SW 1271 (cell line): Measurements from ENCODE around the gene LAMC2.

Experiments
- DNase-seq, 2 experiments: peaks; one replicate each; lab custom pipeline; 2025; lab: John Stamatoyannopoulos, UW

LAMC2 gene

DNA sequence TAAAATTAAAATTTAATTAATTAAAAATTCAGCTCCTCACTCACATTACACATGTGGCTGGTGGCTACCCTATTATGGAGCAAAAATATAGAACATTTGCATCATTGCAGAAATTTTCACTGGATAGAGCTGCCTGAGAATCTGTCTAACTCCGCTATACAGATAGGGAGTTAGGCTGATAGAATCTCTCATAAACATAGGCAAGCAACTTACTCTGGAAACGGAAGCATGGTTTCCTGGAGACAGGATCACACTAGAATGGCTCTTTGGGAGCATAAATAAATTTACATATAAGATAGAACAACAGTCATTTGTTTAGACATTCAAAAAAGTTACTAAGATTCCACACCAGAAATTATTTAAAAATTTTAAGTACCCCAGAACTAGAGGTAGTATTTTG, 12.2 kb upstream of the LAMC2 start:
- no peak for DNase-seq

DNA sequence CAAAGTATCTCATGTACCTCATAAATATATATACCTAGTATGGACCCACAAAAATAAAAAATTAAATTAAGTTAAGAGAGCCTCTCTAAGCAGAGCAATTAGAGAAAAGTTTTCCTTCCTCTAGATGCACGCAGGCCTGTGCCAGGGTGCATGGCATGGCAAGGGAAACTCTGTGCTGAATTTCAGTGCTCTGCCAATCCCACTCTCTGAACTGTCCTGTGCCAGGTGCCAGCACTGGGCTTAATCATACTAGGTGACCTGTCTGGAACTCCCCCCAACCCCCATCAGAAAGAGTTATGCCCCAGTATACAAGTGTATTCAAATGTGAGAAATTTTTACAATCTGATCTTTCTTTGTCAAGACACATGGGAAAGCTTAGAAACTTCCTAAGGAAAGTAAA, 10.4 kb upstream of the LAMC2 start:
- DNase-seq, result no peak

DNA sequence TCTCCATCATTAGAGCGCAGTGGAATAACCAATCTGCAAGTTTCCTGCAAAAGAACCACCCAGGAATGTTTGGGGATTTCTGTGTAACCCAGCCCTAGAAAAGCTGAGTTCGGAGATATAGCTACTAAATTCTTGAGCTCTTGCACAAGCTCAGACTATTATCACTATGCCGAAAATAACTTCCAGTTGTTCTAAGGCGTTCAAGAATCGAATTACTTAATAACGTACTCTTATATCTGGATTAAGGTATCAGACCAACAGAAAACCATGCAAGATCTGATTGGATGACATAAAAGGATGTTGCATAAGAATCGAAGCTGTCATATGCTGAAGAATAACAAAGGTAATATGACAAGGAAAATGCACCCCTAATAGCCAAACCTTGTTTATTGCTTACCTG, 7.5 kb upstream of the LAMC2 start:
- no peak for DNase-seq

DNA sequence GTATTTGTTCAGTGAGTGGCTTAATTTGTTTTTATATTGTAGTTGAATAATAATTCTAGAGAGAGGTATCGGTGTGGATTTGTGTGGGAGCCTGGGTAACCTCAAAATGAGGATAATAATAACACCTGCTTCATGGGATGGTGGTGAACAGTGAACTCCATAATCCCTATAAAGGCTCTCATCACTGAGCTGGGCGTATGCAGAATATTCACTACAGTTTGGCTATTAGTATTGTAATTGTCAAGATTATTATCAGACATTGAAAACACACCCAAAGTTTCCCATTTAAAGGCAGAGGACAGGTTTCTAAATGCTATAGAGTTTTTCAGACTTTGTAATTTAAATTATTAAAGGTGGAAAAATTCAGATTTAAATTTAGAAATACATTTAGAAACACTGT, 7.0 kb upstream of the LAMC2 start:
- DNase-seq, result no peak

DNA sequence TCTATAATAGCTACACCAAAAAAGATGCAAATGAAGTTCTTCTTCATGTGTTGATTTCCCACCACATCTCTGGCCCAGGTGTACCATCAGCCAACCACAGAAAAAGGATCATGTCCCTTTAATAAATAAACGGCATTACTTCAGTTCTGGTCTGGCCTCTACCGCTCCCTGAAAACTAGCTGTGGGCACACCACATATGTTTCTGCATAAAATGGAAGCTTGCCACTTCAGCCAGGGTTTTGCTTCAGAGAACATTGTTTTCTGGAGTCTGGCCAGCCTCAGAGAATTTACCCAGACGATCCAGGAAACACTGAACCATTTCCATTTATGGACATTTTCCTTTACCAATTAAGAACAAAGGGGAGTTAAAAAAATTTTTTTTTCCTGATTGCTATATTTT, 5.8 kb upstream of the LAMC2 start:
- no peak for DNase-seq

DNA sequence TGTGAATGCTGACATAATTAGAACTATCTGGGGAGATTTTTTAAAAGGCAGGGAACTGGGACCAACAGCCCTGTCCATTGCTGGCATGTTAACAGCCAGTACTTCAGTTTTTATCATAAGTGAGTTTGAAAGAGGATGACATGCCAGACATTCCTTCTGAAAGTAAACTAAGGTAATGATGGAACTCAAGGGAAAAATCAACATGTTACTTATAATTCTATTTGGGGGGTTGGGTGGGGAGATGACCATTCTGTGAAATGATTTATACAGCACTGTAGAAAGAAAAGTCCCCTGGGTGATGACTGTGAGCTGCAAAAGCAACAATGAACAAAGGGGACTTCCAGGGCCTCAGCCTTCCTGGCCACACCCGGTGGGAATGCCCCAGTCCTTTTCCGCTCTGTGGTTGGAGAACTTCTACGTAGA, 5.4 kb upstream of the LAMC2 start:
- peak in 1 of 2 experiments; percentile 31 for DNase-seq

DNA sequence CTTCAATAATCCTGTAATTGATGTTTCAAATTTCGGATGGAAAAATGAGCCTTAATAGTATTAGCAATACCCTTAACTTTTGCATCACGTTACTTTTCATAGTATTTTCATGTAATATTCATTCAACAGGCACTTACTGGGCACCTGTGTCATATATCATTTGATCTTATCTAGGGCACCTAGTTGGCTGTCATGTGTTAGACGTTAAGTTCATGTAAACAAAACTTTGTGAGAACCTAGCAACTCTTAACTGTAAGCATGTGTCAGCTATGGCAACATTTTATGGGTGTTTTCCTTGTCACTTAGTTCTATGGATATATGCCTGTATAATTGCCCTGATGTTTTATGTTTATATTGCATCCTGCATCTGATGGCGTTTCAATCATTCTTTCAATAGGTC, 777 bp downstream of the LAMC2 start:
- no peak for DNase-seq

DNA sequence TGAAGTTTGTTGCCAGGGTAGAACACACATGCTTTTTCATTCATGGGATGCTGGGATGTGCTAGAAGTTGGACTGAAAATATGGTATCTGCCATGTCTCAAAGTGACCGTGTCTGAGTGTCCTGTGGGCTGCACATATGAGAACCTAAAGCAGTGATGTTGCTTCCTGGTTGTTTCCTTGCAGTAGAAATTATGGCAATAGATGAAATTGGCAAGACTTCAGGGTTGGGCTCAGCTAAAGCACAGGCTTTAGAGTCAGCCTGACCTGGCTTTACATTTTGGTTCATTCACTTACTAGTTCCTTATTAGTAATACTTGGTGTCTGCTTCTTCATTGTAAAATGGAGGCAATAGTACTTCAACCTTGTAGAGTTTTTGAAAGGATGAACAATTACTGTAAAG, 2.2 kb downstream of the LAMC2 start:
- DNase-seq, result no peak

DNA sequence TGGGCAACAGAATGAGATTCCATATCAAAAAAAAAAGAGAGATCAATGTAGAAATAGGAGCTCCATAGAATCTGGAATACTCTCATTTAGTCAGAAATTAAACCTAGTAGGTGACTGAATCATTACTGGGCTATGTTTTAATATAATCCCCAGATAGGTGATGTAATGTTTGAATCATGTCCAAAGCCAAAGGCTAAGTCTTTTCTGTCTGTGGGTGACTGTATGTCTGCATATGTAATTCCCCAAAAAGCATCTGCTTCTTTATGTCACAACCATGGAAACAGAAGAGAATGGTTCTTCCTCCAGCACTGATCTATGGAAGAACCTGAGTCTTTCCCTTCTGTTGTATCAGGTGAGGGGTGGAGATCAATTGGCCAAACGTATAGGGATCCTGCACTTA, 5.8 kb downstream of the LAMC2 start:
- DNase-seq, result no peak

DNA sequence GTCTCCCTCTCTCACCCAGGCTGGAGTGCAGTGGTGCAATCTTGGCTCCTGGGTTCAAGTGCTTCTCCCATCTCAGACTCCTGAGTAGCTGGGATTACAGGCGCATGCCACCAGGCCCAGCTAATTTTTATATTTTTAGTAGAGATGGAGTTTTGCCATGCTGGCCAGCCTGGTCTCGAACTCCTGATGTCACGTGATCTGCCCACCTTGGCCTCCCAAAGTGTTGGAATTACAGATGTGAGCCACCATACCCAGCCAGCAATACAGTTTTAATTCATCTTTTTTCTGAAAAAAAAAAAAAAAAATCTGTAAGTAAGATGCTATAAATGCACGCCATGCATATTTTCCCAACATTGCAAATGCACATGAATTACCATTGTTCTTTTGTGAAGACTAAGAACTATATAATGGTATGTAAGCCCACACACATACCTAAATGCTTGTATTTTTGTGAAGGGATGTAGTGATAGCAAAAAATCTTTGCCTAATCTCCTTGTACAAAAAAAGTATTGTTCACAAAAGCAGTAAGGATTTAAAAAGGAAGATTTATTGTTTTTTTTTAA, 8.0 kb downstream of the LAMC2 start:
- DNase-seq, result no peak

DNA sequence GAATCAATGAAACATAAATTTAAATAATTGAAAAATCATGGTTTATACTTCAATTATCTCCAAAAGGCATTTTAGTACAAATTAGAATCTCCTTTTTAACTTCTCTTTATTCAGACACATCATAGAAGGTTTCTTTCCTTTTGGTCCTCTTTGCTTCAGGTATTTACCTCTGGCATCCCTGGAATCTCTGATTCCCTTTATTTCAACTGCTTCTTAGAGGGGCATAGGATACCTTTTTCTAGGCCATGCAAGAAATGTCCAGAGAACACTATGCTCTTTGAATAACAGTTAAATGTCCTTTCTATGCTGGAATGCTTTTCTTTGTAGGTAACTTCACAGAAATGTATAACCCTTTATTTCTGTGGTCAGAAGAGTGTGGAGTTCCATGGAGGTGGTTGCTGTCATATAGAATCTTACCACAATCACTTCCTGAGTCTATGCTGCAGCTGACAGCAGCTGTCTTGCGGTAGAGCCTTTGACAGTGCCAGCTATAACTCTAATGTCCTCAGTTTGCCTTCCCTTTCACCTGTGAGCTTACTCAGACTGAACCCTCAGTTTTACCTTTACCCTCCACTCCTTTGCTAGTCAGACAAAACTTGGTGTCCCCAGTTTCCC, 8.6 kb downstream of the LAMC2 start:
- DNase-seq, result no peak

DNA sequence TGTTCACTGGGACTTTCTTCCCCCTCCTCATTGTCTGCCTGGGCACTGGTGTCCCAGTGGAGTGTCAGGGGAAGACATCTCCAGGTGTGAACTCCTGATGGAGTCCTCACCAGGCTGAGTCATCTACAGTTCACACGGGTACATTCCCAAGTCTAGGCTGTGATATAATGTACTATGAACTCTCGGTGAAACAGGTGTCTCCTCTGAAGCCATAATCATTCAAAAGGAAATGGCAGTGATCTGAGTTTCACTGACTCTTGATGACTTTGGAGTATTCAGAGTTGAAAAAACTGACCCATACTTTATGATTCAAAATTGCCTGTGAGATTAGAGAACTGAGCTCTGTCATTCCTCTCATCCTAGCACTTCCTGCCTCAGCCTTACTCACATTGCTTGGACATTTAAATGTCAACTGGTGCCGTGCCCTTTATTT, 9.1 kb downstream of the LAMC2 start:
- DNase-seq, result no peak

DNA sequence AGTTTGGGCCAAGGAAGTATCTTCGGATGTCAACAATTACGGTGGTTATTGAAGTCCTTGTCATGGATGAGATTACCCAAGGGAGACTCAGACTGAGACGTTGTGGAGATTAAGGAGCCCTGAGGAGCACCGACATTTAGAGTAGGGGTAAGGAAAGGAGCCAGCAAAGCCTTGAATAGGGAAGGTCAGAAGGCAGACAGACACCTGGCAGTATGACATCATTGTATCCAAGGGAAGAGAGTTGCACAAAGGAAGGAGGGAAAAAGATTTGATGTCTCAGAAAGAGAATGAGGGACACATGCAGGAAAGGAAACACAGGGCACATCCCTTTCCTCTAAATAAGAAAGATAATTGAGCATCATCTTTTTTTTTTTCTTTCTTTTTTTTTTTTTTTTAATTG, 11.7 kb downstream of the LAMC2 start:
- DNase-seq, result no peak

DNA sequence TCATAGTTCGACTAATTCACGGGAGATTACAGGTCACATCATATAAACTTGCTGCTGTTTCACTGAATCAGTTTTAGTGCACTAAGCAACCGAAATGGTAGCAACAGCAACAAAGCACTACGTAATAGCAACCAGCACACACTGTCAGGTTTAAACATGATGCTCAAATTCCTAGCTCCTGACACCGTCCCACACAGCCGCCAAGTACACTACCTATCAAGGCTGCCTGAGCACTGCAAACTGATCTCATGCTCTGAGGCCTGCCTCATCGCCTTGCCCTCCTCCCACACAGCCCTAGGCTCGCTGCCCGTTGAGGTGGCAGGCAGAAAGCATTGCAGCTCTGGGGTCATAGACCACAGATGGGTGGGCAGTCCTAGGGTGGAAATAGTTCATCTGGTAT, 12.4 kb downstream of the LAMC2 start:
- no peak for DNase-seq

DNA sequence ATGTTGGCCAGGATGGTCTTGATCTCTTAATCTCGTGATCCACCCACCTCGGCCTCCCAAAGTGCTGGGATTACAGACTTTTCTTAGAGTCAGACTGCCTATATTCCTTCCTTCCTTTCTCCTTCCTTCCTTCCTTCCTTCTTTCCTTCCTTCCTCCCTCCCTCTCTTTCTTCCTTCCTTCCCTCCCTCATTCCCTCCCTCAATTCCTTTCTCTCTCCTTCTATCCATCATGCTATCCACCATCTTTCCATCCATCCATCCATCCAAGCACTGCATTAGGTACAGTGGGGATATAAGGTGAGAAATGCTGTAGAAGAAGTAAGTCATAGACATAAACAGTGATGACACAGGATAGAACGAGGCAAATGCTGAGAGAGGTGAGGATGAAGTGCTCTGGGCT, 13.2 kb downstream of the LAMC2 start:
- DNase-seq, result no peak

DNA sequence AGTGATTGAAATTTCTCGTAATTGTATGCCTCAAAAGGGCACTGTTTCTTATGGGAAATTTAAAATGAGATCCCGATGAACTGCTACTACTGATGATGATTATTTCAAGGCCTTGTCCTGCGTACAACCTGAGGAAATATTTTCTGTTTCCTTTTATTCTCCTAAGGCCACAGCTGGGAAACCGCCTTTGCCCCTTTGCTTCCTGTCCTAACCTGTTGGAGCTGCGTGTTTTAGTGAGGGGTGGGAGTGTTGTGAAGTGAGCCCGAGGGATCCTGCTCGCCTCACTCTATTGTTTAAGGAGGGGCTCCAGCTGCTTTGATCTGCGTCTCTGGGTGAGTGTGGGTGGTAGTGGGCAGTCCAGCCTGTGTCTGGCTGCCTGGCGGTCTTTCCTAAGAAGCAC, 14.4 kb downstream of the LAMC2 start:
- DNase-seq, result no peak

DNA sequence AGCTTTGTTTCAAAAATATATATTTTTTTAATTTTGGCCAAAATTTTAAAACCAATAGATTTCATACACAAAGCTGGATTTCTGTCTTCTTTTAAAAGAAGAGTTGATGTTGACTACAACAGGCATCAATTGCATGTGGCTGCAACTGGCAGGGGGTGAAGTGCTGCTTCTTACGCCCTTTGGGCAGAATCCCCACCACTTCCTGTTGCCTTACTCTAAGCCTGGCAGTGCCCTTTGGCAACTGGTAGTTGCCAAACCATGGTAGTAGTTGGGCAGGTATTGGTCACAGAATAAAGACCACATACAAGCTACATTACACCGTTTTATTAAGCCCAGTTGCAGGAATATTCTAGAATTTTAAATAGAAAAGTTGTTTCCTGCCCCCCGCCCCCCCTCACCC, 17.0 kb downstream of the LAMC2 start:
- no peak for DNase-seq

DNA sequence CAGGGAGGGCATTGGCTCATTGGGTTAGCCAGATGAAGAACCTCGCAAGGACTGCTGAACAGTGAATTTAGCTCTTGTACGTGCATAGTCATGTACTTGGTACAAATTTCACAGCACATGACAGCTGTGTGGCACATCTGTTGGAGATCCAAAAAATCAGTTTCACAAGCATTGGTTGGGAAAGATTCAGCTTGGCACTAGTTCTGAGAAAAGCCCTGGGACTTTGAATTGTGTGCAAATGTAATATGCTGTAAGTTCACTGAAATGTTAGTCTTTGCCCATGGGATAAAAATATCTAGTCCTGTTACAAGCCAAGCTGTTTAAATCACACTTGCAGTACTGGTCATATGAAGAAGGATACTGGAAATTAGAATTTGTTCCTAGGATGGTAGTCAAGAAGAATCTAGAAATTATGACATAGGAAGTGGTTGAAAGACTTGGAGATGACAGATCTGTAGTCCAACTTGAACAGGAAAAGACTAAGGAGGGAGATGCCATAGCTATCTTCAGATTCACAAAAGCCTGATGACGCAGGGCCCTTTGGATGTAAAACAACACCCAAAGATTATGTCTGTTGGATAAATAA, 19.2 kb downstream of the LAMC2 start:
- no peak for DNase-seq

DNA sequence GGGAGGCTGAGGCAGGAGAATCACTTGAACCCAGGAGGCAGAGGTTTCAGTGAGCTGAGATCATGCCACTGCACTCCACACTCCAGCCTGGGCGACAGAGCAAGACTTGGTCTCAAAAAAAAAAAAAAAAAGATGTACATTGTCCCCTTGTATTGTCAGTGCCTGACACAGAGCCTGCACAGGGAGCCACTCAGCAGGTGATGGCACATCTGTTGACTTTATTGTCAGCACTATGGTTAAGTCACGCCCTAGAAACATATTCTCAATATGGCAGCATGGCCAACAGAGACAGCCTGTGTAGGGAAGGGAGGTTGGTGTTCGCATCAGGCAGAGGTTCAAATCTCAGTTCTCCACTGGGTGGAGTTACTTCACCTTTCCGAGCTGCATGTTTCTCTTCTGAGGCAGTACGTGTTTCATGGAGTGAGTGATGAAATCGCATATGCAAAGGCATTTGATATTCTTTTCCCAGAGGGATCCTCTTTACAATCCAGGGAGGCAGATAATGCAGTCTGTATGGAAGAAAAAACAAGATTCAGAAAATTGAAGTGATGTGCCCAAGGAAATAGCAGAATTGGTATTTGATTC, 20.6 kb downstream of the LAMC2 start:
- no peak for DNase-seq

DNA sequence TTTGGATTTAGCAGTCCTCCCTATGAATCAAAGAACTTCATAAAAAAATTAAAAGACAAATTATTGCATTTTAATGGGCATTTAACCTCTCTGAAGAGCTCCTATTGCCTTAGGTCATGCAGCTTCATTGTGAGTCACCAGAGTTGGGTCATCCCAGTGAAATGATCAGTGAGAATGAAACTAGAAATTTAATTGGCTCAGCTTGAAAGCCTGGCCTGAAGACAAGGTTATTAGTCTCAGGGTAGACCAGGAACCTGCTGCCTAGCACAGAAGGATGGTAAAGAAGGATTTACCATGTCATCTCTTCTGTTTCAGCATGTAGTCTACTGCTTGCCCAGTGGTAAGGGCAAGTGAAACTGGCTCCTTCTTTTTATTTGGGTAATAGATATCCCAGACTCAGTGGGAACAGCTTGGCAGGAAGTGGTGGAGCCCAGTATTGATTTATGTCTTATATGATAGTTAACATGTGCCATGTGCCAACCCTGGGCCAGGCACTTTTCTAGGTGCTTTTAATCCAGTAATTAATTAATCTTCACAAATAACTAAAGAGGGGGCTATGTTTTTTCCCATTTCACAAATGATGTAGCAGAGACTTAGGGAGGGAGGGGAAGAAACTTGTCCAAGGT, 23.6 kb downstream of the LAMC2 start:
- peak in 1 of 2 experiments; percentile 8 for DNase-seq

DNA sequence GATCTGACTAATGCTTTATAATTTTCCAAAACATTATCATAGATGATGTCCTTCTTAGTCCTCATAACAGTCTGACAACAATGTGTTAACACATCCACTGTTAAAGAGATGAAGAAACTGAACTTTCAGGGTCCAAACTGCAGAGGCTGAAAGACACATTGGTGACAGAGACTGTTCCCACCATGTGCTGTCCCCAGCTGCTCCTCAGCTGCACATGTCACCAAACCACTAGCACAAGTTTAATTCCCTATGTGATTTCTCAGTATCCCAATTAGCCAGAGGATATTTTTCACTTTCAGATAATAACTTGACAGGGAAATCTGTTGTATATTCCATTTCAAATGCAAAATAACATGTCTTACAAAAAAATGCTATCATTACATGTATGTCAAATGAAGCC, 24.6 kb downstream of the LAMC2 start:
- DNase-seq, result no peak

DNA sequence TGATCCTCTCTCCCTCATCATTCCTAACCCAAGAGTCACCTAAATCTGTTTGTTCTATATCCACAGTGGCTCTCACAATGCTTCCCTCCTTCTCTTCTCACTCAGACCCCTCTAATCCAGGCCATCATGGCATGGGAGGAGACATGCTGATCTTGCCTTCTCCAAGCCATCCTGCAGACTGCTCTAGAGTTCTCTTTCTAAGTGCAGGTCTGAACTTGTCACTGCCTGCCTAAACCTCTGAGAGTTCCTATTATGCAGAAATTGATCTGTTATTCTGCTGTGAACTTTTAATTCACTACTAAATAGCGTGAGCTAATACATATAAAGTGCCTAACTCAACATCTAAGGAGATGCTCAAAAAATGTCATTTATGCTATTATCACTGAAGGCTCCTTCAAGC, 26.8 kb downstream of the LAMC2 start:
- DNase-seq, result no peak
